GM18907 (cell line): ENCODE data around the gene MARK2.

Experiments used
- ATAC-seq: cut with Tn5 transposase; IDR thresholded peaks from one replicate; pipeline ENCODE4 v1.9.1; 2021; ENCODE audit warnings: mild to moderate bottlenecking, moderate library complexity; ENCODE audit not compliant: unreplicated experiment

MARK2 gene

DNA sequence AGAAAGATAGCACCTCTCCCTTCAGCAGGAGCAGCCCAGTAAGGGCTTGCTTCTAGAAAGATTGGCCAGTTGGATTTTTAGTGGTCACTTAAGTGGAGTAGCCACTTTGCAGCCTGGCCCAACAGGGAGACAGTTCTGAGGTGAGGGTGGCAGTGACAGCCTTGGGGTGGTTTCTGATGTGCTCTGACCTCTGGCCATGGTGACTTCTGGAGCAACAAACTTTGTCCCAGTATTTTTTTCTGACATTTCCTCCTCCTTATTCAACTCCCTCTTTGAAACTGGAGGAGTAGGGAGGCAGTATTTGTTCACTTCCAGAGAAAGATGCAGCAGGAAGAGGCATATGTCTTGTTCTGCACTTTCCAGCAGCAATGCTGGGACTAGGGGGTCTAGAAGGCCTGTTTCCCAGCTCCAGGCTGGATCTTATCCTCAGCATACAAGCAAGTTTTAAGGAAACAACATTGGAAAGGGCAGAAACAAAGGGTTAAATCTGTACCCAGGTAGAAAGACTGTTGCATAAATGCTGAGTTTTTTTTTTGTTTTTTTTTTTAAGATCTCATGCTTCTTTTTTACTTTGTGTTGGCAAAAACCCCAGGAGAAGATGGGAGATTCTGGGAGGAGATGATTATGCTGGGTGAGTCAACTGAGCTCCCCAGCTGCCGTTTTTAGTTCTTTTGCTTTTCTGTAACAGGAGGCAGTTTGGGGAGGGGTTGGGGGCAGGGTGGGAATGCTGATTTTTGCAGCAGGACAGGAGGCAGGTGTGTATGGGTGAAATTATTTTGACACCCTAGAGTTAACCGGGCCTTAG, 40.9 kb downstream of the MARK2 start:
- ATAC-seq = no peak

DNA sequence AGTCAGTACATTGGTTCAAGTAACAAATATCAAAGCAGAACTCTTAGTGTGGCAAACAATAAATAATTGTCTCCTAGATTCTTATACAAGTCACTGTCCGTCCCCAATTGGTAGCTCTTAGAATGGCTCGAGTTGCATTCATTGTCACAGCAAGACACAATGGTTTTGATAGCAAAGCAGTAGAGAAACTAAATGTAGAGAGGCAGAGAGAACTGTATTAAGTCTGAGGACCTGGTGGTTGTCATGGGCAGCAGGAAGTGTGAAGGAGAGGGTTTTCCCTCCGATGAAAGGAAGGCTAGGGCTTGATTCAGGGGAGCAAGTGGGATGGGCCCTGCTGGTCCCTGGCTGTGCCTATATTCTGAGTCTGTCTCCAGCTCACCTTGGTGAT, 41.5 kb downstream of the MARK2 start:
- ATAC-seq = no peak

DNA sequence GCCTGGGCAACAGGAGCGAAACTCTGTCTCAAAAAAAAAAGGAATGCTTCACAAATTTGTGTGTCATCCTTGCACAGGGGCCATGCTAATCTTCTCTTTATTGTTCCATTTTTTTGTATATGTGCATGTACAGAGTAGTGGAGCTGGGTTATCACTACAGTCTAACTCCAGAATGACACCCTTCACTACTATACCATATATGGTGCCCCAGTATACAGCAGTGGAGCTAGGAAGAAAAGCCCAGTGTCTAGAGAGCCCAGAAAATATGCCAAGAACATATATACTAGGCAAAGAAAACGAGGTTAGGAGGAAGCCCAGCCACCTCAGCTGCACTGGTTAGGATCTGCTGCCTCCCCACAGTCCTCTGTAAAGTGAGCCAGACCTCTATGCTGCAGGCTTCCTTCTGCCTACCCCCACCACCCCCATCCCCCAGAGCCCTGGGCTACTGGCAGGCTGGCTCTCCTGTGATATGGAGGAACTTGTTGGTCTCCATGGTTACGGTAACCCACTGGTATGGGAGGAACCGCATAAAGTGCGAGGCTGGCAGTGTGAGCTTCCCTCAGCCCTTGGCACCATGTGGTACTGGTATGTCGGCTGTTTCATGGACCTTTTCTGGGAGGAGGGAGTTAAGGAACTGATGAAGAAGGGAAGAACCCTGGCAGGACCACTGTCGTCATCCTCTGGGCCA, 43.8 kb downstream of the MARK2 start:
- no peak for ATAC-seq

DNA sequence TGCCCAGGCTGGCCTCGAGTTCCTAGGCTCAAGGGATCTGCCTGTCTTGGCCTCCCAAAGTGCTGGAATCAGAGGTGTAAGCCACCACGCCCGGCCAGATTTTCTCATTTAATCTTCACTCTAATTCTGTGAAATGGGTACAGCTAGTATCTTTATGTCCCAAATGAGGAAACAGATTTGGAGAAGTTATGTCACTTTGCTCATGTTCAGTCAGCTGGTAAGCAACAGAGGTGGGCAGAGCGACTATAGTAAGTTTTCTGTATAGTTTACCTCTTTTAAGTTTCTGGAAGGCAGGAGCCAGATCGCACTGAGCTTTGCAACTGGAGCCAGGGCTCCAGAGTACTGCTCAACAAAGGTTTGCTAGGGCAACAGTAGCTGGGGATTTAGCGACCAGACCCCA, 44.9 kb downstream of the MARK2 start:
- no peak for ATAC-seq

DNA sequence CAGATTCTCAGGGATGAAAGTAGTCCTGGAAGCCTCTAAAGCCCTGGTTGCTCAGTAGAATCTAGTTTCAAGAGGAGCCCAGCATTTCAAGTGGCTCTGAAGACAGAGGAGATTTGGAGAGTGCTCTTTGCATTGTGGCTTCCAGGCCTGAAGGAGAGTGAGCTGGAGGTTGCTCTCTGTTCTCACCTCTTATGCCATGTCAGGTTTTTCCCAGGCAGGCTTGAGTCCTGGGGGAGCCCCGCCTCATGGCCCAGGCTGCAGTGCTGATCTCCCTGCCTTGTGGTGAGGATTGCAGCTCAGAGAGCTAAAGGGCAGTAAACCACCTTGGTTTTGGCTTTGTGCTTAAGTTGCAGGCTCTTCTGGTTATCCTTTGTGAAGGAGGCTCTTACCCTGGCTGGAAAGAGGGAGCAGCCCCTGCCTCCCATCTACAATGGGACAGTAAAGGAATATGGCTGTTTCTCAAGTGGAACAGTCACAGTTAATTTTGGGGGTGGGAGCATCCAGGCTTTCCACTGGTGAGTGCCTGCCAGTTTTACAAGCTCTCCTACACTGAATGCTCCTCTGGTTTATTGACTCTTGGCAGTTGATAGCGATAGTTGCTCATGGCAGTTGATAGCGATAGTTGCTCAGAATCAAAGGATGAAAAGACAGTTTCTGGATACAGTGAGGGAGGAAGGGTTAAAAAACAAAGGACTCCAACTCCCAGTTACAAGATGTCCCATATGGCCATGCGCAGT, 45.5 kb downstream of the MARK2 start:
- no peak for ATAC-seq

DNA sequence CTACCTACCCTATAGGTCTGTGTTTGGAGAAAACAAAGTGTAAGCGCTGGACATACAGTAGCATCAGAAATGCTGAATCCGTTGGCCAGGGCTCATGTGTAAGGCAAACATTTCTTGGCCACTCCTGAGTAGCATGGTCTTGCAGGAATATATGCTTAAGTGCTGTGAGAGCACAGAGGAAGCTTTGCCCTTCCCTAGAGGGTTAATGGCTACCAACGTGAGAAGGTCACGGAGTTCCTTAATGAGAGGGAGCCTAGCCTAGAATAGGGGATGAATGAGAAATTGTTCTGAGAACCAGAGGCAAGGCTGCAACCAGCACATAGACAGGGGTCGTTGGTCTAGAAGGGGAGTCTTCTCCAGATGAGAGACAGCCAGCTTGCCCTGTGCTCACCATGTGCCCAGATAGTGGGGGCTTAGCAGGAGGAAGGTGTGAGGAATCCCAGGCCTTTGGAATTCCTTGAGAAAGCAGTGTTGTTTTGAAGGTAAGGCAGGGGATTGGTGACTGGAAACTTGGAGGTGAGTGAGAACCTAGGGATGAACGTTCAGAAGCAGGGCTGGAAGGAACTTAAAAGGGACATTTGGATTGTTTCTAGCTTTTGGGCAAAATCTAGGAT, 48.6 kb downstream of the MARK2 start:
- ATAC-seq = no peak

DNA sequence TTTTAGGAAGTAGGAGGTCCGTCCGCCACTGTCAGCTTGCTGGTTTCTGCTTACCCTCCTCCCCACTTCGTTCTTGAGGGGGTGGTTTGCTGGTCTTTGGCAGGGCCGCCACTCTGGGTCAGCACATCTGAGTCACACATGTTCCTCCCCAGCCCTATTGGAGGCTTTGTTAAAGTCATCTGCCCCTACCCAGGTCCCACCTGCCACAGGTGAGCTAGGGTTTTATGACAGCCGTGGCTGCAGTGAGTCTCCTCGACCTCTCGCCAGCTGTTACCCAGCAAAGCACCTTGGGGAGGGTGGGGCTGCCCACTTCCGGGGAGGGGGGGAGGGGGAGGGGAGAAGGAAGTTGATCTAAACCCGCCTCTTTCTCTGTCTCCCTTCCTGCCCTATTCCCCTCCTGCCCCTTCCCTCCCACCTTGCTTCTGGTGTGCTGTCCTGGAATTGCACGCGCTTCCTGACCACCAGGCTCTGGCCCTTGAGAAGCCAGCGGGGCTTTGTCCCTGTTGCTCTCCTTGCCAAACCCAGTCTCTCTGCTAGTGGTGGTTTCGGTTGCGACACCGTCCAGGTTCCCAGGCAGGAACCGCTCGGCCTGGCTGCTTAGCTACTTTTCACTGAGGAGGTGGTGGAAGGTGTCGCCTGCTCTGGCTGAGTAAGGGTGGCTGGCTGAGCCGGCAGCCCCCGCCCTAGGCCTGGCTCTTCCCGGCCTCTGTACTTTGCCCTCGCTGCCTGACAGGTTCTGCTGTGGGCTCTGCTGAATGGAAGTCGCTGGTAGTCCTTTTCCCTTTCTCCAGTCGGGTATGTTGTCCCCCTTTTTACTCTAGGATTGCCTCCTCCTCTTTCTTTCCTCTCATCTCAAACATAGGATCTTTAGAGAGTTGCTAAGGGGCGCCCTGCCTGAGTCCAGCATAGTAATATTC, 49.5 kb downstream of the MARK2 start:
- ATAC-seq = peak; percentile 48

DNA sequence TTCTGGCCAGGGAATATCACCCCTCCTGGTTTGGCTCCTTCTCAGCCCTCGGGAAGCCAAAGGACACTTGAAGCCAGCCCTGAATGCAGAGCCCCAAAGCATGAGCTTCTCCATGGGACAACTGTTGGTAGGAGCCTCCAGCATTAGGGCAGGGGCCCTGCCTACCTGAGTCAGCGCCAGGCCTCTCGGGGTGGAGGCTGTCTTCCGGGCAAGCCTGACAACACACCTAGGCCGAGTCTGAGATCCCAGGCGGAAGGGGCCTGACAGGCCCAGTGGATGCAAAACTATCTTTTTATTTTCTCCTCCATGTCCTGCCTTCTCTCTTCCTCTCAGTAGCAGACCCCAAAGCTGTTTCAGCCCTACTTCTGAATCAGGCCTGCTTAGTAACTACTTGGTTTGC, 50.4 kb downstream of the MARK2 start:
- ATAC-seq = no peak

DNA sequence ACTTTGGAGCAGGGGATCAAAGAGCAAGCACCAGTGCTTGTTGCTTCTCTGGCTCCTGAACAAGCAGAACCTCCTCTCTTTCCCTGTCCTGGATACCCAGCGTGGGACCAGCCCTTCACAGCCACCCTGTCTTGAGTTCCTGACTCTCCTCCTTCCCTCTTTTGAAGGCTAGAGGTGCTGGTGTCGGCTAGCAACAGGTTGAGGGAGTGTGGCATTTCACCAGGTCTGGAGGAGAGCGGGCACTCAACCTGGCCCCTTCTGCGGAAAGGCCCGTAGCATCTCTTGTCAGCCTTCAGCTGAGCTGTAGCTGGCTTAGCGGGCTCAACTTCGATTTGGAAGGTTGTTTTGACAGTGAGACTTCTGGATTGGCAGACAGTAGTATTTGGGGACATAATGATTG, 51.5 kb downstream of the MARK2 start:
- no peak for ATAC-seq

DNA sequence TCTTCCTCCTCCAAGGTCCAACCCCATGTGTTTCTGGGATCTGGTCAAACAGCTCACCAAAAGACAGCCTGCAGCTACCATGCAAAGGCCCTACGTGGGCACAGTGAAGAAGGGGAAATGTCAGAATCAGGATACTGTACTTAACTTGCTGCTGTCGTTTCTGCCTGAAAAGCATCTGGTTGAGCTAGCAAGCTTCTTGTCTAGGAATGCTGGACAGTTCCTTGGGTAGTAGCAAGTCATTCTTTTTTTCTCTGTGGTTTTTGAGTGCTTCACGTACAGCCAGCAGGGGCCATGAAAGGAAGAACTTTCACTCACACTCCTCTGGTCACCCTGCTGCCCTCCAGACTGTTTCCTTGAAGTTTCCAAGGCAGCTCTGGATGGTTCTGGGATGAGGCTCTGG, 53.3 kb downstream of the MARK2 start:
- ATAC-seq = no peak

DNA sequence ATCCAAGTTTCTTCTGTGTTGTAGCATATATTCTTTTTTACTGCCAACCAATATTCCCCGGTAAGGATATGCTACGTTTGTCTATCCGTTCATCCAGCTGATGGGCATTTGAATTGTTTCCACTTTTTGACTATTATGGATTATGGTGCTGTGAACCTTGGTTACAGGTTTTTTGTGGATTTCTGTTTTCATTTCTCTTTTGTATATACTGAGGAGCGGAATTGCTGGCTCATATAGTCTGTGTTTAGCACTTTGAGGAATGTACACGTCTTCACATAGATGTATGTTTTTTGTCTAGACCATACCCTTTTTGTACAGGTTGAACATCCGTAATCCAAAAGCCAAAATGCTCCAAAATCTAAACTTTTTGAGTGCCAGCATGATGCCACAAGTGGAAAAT, 54.4 kb downstream of the MARK2 start:
- ATAC-seq = no peak

DNA sequence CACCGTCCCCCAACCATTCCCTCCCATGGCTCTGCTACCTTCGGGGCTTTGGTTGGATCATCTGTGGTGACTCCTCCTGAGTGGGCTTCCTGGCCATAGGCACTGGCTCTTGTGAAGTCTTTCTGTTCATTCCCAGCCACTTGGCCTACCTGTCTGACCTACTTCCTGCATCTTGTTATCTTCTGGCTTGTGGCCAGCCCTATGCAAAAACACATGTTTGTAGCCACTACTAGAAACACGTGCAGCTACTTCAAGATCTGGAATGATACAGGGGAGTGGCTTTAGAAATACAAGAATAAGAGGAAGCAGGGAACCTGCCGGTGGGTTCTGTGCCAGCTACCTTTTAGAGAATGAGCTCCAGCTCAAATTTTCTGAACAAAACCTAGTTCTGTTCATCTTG, 57.2 kb downstream of the MARK2 start:
- ATAC-seq = no peak

DNA sequence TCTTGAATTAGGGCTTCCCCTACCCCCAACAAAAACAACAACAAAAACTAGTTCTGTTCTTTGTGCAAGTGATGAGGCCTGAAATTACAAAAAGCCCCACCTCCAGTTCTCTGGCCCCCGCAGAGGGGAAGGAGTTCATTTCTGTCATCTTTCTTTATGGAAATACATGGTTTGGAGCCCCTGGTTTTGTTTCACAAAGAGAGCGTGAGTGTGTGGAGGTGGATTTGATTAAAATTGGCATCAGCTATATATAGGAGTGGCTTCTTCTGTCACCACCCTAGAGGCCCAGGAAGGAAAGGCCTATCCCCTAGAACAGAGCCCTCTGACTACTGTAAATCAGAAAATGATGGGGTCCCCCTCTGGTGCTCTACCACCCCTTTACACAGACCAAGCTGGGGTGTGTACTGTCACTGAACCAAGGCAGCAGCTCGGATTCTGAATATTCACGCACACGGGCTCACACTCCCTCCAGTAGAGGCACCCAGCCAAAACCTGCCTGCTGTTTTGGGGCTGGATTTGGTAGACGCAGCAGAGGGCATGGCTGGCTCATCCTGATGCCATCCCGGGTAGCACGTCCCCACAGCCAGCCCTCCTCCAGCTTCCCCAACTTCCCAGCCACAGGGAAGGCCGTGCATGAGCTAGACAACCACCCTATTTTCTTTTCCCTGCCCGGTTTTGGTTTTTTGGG, 58.7 kb downstream of the MARK2 start:
- ATAC-seq = no peak

DNA sequence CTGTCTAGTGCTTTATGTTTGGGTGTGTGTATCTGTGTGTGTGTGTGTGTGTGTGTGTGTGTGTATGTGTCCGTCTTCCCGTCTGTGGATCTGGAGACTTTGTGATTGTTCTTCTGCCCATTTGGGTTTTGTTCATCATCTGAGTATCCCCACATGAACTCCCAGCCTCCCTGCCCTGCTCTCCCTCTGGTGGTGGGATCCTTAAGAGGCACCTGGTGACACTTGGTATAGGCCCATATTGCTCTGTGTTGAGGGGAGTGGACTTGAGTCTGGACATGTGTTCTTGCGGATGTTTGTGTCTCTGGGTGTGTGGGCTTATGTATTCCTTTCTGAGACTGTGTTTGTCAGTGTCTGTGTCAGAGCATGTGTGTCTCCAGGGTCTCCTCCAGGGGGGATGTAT, 62.8 kb downstream of the MARK2 start:
- ATAC-seq = no peak

DNA sequence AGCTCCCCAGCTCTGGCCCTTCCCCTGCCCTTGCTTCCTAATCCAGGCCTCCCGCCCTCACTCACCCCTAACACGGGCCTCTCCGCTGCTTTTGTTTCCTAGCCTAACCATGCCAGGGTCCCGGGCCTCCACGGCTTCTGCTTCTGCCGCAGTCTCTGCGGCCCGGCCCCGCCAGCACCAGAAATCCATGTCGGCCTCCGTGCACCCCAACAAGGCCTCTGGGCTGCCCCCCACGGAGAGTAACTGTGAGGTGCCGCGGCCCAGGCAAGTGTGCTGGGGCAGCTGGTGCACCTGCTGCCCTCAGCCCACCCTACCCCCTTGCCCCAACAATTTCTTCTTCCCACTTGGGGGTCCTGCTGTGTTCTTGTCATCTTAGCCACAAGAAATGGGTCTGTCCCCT, 65.0 kb downstream of the MARK2 start:
- no peak for ATAC-seq

DNA sequence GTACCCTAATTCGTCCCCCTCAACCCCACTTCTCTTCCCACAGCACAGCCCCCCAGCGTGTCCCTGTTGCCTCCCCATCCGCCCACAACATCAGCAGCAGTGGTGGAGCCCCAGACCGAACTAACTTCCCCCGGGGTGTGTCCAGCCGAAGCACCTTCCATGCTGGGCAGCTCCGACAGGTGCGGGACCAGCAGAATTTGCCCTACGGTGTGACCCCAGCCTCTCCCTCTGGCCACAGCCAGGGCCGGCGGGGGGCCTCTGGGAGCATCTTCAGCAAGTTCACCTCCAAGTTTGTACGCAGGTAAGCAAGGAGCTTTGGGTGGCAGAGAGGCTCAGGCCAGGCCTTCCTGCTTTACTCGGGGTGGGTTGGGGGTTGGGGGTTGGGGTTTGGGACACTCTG, 65.8 kb downstream of the MARK2 start:
- ATAC-seq = no peak

DNA sequence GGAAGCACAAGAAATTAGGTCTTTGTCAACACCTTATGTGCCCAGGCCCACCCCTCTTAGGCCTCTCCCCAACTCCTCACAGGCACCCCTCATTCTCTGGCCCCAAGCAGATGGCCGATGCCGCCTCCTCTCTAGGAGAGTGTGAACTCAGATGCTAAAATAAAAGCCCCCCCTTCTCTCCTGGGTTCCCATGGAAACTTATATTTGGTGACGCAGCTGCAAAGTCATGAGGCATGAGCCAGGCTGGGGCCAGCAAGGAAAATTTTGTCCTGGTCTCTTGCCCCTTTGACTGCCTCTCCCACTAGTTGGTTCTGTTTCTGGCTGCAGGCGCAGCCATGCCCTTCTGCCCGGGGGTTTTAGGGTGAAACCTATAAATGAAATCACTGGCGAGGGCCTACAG, 66.3 kb downstream of the MARK2 start:
- no peak for ATAC-seq

DNA sequence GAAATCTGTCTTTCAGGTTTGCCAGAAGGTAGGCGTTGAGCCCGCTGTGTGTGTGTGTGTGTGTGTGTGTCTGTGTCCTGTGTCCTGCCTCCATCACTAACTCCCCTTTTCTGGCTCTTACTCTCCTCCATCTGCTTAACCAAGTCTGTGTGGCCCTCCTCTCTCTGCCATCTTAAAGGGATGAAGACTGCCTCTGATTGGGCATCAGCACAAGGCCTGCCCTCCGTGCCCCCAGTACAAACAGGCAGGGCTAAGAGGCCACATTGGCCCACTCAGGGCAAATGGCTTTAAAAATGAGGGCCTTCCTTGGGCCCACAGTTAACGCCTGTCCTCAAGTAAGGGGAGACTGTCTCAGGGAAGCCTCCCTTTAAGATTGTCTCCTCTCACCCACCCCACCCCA, 67.2 kb downstream of the MARK2 start:
- no peak for ATAC-seq

DNA sequence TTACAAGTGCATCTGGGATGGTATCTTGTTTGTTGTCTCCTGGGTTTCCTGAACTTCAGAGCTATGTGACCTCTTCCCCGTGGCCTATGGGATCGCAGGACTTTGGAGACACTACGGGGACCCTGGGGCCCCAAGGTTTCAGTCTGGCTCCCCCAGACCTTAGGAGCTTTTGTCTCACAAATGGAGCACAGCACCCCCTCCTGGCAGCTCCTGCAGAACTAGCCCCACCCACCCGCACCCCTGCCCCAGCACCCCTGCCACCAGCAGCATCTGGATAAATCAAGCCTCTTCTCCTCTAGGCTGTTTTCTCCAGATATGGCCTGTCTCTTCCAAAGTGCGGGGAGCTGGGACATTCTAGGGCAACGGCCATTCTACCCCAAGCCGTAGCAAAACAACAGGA, 67.7 kb downstream of the MARK2 start:
- ATAC-seq = no peak

DNA sequence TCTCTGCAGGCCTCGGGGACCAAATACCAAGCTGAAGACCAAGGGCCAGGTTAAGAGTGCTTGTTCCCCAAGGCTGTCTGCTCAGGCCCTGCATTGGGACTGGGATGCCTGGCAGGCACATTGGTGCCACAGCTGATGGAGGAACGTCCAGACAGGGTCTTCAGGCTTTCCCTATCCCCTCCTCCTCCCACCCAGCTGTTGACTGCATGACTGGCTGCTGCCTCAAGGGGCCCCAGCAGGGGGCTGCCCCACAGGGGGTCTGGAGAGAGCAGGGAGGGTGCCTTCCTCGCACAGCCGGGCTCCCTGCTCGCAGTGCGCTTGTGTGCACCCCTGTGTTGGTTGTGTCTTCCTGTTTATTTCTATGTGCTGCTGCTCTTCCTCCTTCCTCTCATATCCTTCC, 68.2 kb downstream of the MARK2 start:
- ATAC-seq = no peak
